ENCODE results near the gene SENP5.
"Not testable (repeated sequence)": the region's sequence is repeated elsewhere in the genome, so short reads cannot be mapped to it uniquely, and the experiment has no call there.

The SENP5 gene

GRCh38 chr3:196867507-196868296 lies at the start of gene SENP5:
TSS of gene SENP5 (plus strand) at chr3:196867920. CDS start at chr3:196885182, 17,262 bp downstream.
- peak; percentile 93 for DNase-seq

GRCh38 chr3:196821806-196822355 lies 45.8 kb upstream of the SENP5 start:
- no peak for DNase-seq

DNA sequence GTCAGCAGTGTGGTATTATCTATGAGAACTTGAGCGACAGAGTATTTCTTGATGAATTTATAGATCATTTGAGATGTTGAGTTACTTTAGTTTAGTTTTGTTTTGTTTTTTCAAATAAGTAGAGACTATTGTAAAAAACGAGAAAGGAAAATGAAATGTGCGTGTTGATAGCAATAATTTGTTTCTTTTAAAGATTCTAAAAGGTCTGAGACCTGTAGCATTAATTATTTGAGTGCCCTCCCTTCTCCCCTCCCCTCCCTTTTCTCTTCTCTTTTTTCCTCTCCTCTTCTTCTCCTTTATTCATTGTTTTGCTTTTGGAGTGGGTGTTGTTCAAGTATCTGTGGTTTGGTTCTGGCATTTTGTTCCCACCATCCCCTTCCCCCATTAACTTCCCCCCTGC lies 38.1 kb upstream of the SENP5 start:
- DNase-seq: not testable (repeated sequence)

GRCh38 chr3:196835086-196835485 lies 32.6 kb upstream of the SENP5 start:
- DNase-seq: no peak

DNA sequence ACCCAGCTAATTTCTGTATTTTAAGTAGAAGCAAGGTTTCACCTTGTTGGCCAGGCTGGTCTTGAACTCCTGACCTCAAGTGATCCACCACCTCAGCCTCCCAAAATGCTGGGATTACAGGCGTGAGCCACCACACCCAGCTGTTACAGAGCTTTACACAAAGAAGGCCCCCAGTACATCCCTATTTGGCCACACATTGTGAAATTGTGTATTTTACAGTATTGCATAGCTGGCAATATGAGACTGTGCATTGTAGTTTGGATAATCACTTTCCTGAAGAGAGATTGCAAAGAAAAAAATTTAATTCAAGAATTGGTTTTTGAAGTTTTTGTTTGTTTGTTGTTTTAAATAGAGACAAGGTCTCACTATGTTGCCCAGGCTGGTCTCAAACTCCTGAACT lies 31.1 kb upstream of the SENP5 start:
- DNase-seq: not testable (repeated sequence)

DNA sequence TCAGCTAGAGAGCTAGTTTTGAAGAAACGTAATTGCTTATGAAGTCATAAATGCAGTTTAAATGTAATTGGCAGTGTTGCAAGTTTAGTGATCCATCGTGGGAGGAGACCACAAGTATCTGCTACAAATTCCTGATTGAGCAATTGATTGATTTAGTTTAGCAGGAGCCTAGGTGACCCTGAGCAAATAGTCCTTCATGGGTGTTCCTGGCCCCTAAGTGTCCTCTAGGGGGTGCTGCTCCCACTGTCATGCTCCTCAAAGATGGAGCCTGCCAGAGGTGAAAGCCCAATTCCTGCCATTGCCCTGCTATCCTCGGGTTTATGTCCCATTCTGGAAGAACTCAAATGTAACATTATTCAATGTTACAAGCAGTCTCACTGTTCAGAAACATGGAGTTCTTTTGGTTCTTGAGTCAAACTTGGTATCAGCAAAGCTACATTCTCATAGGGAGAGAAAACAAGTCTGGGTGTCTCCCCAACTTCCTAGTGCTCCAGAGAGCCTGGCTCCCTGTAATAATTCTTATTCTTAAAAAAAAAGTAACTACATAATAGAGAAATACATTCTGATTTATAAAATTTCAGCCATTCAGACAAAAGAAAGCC lies 29.8 kb upstream of the SENP5 start:
- peak; percentile 82 for DNase-seq

DNA sequence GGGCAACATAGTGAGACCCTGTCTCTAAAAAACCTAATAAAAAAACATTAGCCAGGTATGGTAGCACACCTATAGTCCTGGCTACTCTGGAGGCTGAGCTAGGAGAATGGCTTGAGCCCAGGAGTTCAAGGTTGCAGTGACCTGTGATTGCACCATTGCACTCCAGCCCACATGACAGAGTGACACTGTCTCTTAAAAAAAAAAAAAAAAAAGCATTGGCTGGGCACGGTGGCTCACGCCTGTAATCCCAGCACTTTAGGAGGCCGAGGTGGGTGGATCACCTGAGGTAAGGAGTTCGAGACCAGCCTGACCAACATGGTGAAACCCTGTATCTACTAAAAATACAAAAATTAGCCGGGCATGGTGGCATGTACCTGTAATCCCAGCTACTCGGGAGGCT lies 28.4 kb upstream of the SENP5 start:
- not testable (repeated sequence) for DNase-seq

- DNase-seq: no peak
Measured at GRCh38 chr3:196842567-196843434, 24.9 kb upstream of the SENP5 start.

DNA sequence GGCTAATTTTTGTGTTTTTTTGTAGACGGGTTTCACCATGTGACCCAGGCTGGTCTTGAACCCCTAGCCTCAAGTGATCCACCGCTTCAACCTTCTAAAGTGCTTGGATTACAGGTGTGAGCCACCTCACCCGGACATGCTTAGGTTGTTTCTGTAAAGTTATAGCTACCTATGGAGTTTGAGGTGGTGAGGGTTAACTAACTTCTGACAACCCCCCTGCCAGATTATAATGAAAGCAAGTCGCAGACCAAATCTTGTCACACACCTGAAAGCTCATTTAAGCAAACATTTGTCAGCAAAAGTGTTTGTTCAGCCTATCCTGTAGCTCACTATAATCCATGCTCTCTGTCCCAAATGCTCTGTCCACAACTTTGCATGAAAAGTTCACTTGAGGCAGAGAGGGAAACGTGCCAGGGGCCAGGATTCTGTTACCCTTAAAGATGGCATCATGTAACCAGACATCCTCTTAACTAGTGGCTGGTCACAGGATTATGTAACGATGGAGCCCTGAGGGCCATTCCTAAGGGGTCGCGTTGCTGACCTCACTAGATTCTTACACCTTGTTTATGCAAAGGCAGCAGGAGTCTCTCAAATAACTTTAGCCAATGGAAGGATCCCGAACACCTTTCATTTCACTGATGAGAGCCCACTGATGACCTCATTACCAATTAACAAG lies 24.1 kb upstream of the SENP5 start:
- no peak for DNase-seq

DNA sequence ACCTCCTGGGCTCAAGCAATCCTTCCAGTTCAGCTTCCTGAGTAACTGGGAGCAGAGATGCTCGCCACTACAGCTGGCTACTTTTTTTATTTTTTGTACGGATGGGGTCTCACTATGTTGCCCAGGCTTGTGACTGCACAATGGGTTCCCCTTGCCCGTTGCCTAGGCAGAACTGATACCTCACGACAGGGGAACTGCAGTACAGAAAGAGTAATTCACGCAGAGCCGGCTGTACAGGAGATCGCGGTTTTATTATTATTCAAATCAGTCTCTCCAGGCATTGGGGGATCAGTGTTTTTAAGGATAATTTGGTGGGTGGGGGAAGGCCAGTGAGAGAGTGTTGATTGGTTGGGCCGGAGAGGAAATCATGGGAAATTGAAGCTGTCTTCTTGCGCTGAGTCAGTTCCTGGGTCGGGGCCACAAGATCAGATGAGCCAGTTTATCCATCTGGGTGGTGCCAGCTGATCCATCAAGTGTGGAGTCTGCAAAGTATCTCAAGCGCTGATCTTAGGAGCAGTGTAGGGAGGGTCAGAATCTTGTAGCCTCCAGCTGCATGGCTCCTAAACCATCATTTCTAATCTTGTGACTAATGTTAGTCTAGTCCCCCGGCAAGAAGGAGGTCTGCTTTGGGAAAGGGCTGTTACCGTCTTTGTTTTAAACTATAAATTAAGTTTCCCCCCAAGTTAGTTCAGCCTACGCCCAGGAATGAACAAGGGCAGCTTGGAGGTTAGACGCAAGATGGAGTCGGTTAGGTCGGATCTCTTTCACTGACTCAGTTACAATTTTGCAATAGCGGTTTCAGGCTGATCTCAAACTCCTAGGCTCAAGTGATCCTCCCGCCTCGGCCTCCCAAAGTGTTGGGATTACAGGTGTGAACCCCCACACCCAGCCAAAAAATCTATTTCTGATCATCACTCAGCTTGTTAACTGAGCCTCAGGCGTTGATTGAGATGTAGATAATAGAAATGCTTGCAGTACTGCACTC lies 23.2 kb upstream of the SENP5 start:
- not testable (repeated sequence) for DNase-seq

- not testable (repeated sequence) for DNase-seq
Measured at GRCh38 chr3:196848375-196848774, 19.3 kb upstream of the SENP5 start.

GRCh38 chr3:196849180-196849741 lies 18.5 kb upstream of the SENP5 start:
- DNase-seq: no peak

DNA sequence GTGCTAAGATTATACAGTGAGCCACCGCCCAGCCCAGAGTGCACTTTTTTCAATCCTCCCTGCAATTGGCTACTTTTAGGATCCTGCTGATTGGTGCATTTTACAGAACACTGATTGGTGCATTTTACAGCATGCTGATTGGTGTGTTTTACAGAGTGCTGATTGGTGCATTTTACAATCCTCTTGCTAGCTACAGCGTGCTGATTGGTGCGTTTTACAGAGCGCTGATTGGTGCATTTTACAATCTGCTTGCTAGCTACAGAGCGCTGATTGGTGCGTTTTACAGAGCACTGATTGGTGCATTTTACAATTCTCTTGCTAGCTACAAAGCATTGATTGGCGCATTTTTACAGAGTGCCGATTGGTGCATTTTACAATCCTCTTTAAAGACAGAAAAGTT lies 4.7 kb upstream of the SENP5 start:
- DNase-seq: not testable (repeated sequence)

- no peak for DNase-seq
Measured at GRCh38 chr3:196867155-196867506, 589 bp upstream of the SENP5 start.

GRCh38 chr3:196868297-196868661 lies 559 bp downstream of the SENP5 start:
- DNase-seq: peak; percentile 8

DNA sequence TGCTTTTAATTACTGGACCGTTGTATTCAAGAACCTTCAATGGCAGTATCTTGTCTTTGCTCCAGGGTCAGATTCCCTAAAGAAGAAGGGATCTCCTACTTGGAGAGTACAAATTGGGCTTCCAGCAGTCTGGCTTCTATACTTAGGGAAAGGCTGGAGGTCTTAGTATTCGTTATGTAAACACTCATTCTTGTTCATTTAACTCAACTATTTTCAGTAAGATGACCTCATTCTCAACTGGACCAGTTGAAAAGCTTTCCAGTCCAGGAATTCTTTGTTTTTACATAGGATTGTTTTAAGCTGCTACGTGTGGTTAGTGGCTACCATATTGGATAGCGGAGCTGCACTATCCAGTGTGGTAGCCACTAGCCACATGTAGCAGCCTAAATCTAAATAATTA lies 4.6 kb downstream of the SENP5 start:
- DNase-seq: no peak

GRCh38 chr3:196874511-196875094 lies 6.9 kb downstream of the SENP5 start:
- not testable (repeated sequence) for DNase-seq

DNA sequence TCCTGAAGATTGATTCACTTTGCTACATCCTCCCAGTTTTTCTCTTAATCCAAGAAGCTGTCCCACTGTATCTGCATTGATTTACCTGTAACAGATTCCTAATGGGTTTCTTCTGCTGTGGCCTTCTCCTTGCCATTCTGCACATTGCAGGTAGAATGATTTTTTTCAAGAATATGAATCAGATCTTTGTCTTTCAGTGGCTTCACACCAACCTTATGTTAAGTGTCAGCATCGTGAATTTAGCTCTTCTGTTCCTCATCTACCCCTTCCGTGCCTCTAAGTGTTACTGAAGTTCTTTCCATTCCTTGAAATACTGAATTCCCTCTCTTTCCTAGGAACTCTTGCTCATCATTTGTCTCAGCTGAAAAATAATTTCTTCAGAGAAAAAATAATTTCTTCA lies 7.5 kb downstream of the SENP5 start:
- DNase-seq: no peak

DNA sequence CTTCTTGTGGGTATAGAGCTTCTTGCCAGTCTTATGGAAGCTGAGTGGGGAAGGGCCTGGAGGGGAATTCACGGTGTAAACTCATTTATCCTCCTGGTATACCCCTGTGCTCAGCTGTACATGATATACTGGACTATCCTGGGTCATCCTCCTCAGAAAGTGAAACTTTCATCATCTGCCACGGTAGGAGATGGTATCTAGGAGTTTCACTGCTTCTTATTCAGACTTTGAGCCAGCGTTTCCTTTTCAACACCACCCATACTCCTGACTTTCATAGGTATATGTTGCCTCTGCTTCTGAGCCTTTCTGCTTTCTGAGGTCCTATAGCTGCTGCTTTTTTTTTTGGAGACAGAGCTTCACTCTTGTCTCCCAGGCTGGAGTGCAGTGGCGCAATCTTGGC lies 15.6 kb downstream of the SENP5 start:
- DNase-seq: no peak

DNA sequence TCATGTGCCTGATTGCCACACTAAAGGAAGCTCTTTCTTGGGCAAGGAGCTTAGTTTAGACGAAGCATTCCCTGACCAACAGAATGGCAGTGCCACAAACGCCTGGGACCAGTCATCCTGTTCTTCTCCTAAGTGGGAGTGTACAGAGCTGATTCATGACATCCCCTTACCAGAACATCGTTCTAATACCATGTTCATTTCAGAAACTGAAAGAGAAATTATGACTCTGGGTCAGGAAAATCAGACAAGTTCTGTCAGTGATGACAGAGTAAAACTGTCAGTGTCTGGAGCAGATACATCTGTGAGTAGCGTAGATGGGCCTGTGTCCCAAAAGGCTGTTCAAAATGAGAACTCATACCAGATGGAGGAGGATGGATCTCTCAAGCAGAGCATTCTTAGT lies 18.4 kb downstream of the SENP5 start:
- no peak for DNase-seq

Measured in CD4-positive, alpha-beta T cell treated with Interleukin-17A for 4 hours (primary cell).